Retinal pigment epithelial cell (primary cell): ENCODE results near the gene PCED1B.
A peak's percentile ranks its signal among the peaks of the same experiment; 100 is the strongest.
"Not testable (repeated sequence)": the region's sequence is repeated elsewhere in the genome, so short reads cannot be mapped to it uniquely, and the experiment has no call there.

ENCODE experiments used
- DNase-seq: peaks from one replicate; pipeline ENCODE4 v3.0.0-alpha.2; 2010; ENCODE audit warnings: low read depth
- H3K4me3 ChIP-seq: 2 replicates; pipeline ENCODE4 v1.5.1; 2011; ENCODE audit warnings: mild to moderate bottlenecking, low read length, control low read depth, moderate library complexity
- CTCF ChIP-seq: conservative IDR thresholded peaks from 2 replicates; pipeline ENCODE4 v1.5.1; 2011; ENCODE audit warnings: low read depth, low read length, control low read depth, inconsistent platforms

The PCED1B gene

DNA sequence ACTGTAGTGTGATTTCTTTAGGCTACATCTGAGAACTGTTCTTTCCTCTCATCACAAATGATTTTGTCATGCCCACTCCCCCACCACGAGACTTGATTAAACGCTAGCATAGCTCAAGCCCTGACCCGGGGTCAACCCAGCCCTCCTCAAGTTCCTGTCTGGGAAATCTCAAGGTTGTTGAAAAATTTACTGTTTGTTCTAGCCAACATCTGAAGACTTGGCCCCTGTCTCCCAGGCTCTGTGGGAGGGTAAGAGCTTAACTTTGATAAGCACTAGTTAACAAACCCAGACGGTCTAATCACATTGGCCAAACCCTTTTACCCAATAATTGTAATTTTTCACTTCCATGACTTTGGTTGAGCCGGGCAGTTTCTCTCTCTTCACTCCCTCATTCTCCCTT lies 86.5 kb downstream of the PCED1B start:
- no peak for TF ChIP-seq CTCF
- DNase-seq, result peak; percentile 67
- no peak overlapping the region for H3K4me3 ChIP-seq

GRCh38 chr12:47166365-47166764 lies 86.9 kb downstream of the PCED1B start:
- no peak for DNase-seq
- H3K4me3 ChIP-seq, result no peak overlapping the region
- no peak for TF ChIP-seq CTCF

GRCh38 chr12:47170281-47170680 lies 90.9 kb downstream of the PCED1B start:
- DNase-seq, H3K4me3 ChIP-seq: not testable (repeated sequence)

DNA sequence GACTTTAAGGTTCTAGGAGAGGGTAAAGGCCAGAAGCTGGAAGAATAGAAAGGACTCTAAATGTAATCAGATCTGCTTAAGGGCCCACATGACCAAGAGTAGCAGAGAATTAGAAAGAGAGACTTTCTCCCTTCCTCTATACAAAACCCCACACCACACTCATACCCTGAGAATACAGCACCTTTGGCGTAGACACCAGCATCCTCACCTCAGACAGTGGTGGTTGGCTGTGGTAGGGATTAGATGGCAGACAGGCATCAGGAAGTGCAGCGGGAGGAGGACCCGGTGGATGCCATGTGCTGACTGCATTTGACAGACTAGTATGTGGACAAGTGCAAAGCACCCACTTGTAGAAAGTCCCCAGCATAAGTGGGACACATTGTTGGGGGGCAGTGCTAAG lies 98.6 kb downstream of the PCED1B start:
- no peak overlapping the region for H3K4me3 ChIP-seq
- DNase-seq, result no peak
- TF ChIP-seq CTCF, result no peak

DNA sequence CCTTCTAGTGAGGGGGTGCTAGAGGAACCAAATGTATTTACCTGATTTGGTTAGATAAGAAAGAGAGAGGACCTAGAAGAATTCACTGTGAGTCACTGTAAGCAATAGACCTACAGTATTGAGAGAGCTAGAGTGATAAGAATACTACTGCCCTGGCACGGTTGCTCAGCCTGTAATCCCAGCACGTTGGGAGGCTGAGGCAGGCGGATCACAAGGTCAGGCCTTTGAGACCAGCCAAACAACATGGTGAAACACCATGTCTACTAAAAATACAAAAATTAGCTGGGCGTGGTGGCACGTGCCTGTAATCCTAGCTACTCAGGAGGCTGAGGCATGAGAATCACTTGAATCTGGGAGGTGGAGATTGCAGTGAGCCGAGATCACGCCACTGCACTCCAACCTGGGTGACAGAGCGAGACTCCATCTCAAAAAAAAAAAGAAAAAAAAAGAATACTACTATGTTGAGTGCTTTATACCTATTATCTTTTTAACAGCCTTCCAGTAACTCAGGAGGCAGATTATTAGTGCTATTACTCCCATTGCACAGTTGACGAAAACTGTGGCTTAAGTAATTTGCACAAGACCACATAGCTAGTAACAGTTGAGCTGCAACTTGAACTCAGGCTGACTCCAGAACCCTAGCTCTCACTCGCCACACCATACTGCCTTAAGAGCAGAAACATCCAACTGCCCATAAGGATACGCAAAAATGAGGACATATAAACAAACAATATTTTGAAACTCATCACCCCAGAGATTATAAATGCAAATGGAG lies 102.9 kb downstream of the PCED1B start:
- not testable (repeated sequence) for DNase-seq, H3K4me3 ChIP-seq

DNA sequence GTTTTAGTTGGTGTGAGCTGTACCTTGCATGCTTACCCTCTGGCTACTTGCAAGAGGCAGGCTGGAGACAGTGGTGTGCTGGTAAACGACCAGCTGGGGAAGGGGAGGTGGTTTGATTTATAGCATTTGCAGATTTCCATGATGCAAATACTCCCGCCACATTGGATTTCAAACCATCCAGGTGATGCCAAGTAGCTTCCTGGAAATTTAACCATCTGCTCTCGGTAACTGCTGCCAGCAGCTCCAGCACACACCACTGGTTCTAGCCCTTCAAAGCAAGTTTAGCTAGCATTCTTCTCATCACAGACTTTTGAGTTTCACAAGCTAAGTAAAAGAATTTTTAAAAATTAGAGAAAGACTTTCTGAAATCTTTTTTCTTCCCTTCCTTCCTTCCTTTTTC lies 104.8 kb downstream of the PCED1B start:
- H3K4me3 ChIP-seq, result no peak overlapping the region
- TF ChIP-seq CTCF, result no peak
- DNase-seq, result no peak

DNA sequence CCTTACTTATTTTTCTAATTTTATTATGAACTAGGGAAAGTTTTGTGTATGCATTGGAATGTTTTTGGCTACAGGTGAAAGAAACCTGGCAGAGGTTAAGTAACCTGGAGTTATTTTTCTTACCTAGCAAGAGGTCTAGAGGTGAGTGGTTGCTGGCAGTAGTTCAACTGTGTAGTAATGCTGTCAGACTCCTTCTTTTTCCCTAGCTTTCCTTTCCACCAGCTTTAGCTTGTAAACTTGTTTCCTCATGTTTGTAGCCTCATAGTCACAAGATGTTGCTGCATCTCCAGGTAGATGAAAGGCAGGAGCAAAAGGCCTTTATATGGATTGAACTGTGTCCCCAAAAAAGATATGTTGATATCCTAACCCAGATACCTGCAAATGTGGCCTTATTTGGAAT lies 105.4 kb downstream of the PCED1B start:
- no peak for DNase-seq
- no peak for TF ChIP-seq CTCF
- no peak overlapping the region for H3K4me3 ChIP-seq

GRCh38 chr12:47186246-47186645 lies 106.8 kb downstream of the PCED1B start:
- TF ChIP-seq CTCF, result no peak
- DNase-seq, result no peak
- H3K4me3 ChIP-seq, result no peak overlapping the region
